GM19239 (cell line): Measurements from ENCODE around the gene KLKB1.
"Not testable (repeated sequence)": the region's sequence is repeated elsewhere in the genome, so short reads cannot be mapped to it uniquely, and the experiment has no call there.

Source experiments
- DNase-seq: peaks from one replicate; pipeline ENCODE4 v3.0.0; 2011; ENCODE audit warnings: low spot score; ENCODE audit not compliant: insufficient read length
- FAIRE-seq: peaks from 2 replicates; lab custom pipeline; 2011; peaks lifted over from hg19 to GRCh38; lab: Jason Lieb, UNC

Gene KLKB1

GRCh38 chr4:186225848-186226247 lies 1.5 kb upstream of the KLKB1 start:
- DNase-seq (no peak), FAIRE-seq (no peak)

DNA sequence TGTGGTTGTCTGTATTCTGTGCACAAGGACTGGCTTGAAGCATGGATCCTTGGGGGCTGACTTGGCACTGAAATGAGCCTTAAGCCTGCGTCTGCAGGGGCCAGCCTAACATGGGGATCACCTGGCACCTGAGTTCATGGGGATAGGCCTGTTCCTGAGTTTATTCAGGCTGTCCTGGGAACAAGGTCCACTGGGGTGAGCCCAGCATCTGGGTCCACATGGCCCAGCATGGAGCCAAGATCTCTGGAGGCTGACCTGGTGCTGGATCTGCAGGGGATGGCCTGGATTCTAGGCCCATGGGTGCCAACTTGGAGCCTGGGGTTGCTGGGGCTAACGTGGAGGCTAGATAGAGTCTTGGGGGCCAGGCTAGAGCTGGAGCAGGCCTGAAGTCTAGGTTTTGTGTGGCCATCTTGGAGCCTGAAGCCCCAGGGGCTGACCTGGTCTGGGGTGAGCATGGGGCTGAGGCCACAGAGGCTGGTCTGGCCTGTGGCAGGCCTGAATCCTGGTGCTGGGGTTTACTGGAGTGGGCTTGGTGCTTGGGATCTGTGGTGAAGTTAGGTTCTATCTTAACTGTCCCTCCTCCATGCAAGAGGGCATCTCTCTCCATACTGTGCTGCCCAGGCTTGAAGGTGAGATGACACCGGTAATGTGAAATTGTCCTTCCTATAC lies 652 bp upstream of the KLKB1 start:
- no peak for FAIRE-seq

DNA sequence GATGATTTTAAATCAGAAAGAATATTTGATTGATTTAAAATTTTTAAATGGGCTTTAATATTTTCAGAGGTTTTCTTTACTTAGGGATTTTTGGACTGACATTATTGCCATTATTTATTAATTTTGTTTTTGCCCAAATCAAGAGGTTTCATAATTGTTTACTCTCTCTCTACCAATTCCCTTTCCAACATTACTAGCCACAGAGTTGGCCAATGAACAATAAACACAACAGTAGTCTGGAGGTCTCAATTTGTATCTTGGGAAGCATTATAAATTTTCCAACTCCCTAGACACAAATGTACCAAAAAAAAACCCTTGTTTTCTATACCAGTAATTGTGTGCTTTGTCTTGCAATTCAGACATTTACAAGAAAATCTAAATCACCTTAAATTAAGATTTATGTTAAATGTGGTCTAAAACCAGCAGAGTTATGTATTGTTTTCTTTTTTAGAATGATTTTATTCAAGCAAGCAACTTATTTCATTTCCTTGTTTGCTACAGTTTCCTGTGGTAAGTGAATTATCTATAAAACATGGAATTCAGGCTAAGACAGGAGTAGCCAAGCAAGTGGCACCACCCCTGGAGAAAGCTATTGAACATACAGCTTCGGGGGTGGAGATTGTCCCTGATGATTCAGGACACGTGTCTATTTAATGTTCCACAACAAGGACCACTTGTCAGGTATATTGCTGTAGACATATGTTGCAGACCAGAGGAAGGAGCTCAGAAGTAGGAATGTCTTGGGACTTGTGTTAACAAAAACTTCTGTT lies 622 bp downstream of the KLKB1 start:
- FAIRE-seq (no peak), DNase-seq (no peak)

More for the DNA sequence above, 652 bp upstream of the KLKB1 start:
- DNase-seq: no peak

DNA sequence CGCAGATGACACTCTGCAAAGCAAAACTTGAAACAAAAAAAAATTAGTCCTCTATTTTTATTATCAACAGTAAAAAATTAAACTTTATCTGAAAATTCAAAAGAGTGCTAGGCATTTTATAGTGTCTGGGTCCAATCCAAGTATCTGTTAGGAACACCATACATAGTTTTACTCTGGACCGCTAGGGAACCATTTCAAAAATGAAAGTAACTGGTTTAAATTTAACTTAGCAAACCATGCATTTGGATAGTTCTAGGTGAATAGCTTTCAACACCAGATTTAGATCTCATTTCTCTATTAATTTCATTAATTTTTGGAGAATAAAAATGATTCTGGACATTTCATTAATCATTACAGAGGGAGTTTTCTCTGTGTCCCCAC lies 1.2 kb downstream of the KLKB1 start:
- DNase-seq (no peak), FAIRE-seq (no peak)

- no peak for FAIRE-seq
- no peak for DNase-seq
Observed at GRCh38 chr4:186234367-186234766, 7.1 kb downstream of the KLKB1 start.

DNA sequence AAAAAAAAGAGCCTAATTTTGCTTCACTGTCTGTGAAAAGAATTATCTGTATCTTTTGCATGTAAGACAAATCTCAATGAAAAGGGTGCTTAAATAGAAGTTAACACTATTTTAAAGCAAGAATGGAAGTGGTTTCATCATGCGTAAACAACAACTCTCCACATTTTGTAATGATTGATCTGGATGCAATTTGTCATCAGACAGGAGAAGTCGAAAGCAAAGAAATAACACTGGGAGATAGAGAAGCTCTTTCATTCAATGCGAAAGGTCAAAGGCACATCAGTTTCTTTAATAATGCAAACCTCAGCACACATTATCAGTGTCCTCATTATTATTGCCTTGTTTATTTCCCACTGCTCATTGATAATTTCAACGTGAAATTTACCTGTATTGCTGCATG lies 8.8 kb downstream of the KLKB1 start:
- DNase-seq: no peak
- FAIRE-seq: no peak

- DNase-seq (no peak), FAIRE-seq (no peak)
Observed at GRCh38 chr4:186240452-186240847, 13.1 kb downstream of the KLKB1 start.

GRCh38 chr4:186240848-186241491 lies 13.7 kb downstream of the KLKB1 start:
- DNase-seq: no peak
- no peak for FAIRE-seq

DNA sequence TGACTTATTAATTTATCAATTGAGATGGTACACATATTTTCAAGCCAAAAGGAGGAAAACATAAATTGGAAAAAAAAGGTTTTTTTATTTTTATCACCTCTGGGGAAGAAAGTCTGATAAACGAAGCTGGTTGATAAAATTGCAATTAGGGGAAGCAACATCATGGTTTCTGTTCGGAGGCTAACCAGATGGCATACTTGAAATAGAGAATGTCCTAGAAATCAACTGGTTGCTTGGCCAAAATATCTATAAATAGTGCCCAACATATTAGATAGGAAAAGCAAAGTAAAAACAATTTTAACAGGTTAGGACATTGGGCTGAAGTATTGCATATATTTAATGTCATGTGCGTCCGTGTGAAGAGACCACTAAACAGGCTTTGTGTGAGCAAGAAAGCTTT lies 14.3 kb downstream of the KLKB1 start:
- no peak for FAIRE-seq
- DNase-seq: no peak

DNA sequence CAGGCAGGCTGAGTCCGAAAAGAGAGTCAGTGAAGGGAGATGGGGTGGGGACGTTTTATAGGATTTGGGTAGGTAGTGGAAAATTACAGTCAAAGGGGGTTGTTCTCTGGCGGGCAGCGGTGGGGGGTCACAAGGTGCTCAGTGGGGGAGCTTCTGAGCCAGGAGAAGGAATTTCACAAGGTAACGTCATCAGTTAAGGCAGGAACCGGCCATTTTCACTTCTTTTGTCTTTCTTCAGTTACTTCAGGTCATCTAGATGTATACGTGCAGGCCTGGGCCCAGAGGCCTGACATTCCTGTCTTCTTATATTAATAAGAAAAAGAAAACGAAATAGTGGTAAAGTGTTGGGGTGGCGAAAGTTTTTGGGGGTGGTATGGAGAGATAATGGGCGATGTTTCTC lies 14.7 kb downstream of the KLKB1 start:
- DNase-seq, FAIRE-seq: not testable (repeated sequence)

- FAIRE-seq: no peak
- DNase-seq: no peak
Observed at GRCh38 chr4:186243331-186243730, 16.0 kb downstream of the KLKB1 start.

- DNase-seq (no peak), FAIRE-seq (no peak)
Observed at GRCh38 chr4:186244835-186245234, 17.5 kb downstream of the KLKB1 start.

DNA sequence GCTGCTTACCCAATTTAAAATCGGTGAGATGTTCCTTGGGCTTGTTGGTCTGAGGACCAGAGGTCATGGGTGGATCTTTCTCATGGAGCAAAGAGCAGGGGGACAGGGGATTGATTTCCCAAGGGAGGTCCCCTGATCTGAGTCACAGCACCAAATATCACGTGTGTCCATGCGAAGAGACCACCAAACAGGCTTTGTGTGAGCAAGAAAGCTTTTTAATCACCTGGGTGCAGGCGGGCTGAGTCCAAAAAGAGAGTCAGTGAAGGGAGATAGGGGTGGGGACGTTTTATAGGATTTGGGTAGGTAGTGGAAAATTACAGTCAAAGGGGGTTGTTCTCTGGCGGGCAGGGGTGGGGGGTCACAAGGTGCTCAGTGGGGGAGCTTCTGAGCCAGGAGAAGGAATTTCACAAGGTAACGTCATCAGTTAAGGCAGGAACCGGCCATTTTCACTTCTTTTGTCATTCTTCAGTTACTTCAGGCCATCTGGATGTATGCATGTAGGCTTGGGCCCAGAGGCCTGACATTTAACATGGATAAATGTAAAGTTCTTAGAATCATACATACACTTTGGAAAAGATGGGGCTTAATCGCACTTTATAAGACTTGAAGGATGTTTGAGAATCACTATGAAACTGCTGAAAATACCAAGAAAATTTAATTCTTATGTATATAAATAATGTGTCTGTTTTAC lies 19.9 kb downstream of the KLKB1 start:
- not testable (repeated sequence) for DNase-seq, FAIRE-seq

DNA sequence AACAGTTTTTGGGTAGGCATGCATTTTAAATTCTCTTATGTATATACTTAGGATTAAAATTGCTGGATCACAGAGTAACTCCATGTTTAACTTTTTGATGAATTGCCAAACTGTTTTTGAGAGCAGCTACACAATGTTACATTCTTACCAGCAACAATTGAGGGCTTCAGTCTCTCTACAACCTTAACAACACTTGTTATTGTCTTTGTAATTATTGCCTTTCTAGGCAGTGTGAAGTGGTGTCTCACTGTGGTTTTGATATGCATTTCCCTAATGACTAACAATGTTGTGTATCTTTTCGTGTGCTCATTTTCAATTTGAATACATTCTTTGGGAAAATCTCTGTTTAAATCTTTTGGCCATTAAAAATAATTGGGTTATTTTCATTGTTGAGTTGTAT lies 21.3 kb downstream of the KLKB1 start:
- no peak for FAIRE-seq
- DNase-seq: no peak

DNA sequence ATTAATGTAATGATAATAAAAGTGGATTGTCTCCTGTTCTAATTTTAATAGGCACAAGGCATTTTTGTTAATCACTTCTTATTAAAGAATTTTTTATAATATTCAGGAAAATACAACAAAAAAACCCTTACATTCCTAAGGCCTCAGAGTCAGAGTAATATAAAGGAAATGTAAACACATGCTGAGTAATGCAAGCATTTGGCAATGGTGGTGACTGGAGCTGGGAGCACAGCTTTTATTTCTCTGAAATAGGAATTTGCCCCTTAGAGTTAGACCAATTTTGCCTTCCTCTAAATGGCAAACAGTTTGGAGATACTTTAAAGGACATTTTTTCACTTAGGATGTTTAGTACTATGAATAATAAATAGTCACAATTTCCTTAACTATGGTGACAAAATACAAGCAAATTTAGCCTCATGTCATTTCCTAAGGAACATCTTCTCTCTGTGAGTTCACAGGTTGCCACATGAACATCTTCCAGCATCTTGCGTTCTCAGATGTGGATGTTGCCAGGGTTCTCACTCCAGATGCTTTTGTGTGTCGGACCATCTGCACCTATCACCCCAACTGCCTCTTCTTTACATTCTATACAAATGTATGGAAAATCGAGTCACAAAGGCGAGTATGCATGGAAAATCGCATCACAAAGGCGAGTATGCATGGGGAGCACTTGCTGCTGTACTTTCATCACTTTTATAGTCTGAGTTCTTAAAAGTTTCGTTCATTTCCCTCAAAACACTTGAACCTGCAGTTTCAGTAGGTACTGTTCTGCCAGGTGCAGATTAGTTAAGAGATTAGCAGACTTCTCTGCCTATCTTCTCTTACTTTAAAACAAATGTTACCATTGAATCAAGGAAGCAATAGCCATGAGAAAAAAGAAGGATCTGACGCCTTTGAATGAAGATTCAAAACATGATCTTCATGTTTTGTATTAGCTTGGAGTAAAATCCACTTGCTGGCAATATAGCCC lies 22.8 kb downstream of the KLKB1 start:
- DNase-seq: no peak

GRCh38 chr4:186250760-186251159 lies 23.5 kb downstream of the KLKB1 start:
- DNase-seq (no peak), FAIRE-seq (no peak)

More for the DNA sequence above, 22.8 kb downstream of the KLKB1 start:
- no peak for FAIRE-seq

DNA sequence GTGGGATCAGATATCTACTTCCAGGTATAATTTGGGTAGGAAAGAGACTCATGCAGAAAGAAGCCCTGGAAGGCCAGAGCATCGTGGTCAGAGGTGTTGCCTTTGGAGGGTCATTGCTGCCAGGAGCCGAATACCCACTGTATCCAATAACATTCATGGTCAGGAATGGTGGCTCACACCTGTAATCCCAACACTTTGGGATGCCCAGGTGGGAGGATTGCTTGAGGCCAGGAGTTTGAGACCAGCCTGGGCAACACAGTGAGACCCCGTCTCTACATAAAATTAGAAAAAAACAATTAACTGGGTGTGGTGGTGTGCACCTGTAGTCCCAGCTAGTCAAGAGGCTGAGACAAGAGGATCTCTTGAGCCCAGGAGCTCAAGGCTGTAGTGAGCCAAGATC lies 27.8 kb downstream of the KLKB1 start:
- no peak for DNase-seq
- no peak for FAIRE-seq

- DNase-seq: no peak
- FAIRE-seq: no peak
Observed at GRCh38 chr4:186258216-186258811, 31.0 kb downstream of the KLKB1 start.

- no peak for DNase-seq
- no peak for FAIRE-seq
Observed at GRCh38 chr4:186260117-186260503, 32.8 kb downstream of the KLKB1 start.
